SK-N-MC (cell line): ENCODE measurements around the gene CRIM1.

Source experiments
- EZH2 ChIP-seq: fragments of 200-600 bp; sonication (generic); IDR thresholded peaks from one replicate; pipeline ENCODE4 v1.6.1; 2017; ENCODE audit warnings: antibody characterized with exemption
- FOXP2 ChIP-seq: optimal IDR thresholded peaks from 2 replicates; pipeline ENCODE3; 2011; ENCODE audit warnings: mild to moderate bottlenecking, moderate library complexity; ENCODE audit not compliant: insufficient read depth; ENCODE audit errors: extremely low read length, control extremely low read depth
- POLR2AphosphoS5 ChIP-seq: IDR thresholded peaks from 2 replicates; pipeline ENCODE4 v1.6.1; 2012; ENCODE audit warnings: mild to moderate bottlenecking, low read depth, low read length, borderline replicate concordance

DNA sequence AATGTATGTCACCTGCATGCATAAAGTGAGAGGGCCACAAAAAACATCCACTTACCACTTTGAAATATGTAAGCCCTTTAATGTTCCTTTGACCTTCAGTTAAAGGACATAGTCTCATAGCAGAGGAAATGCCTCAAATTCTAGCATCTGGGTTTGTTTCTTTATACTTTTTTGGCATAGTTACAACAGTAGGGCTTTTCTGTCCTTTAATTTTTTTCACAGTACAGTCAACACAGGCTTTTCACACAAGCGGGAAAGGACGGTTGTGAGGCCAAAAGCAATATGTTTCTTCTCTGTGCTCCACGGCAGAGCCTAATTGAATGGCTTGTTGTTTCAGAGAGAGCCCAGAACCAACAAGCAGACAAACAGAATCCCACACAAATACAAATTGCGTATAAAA is 57.6 kb downstream of the CRIM1 start:
- TF ChIP-seq EZH2 (no peak), POLR2AphosphoS5 (no peak), FOXP2 (no peak)
